ENCODE measurements around the gene HGFAC. TPM values are rescaled to one million over a fixed set of nuclear protein-coding genes. Genes with fewer than 3 reads are reported as not detected.

Gene HGFAC
- polyA plus RNA-seq, 12 donors = 0.46 to 1.4 (median 1.1) TPM; not detected in 2

- DNase-seq = no peak
These were observed 19.9 kb downstream of the HGFAC start for GRCh38 chr4:3461515-3462291.

GRCh38 chr4:3462321-3462789 lies 20.6 kb downstream of the HGFAC start:
- no peak for DNase-seq

- DNase-seq = no peak
These were observed 21.1 kb downstream of the HGFAC start, which contains the start of gene DOK7 for GRCh38 chr4:3462790-3463415. Gene DOK7 (plus strand): TSS chr4:3463306. CDS start chr4:3463376, 70 bp downstream.

- no peak for DNase-seq
These were observed 22.0 kb downstream of the HGFAC start for GRCh38 chr4:3463556-3464348.

DNA sequence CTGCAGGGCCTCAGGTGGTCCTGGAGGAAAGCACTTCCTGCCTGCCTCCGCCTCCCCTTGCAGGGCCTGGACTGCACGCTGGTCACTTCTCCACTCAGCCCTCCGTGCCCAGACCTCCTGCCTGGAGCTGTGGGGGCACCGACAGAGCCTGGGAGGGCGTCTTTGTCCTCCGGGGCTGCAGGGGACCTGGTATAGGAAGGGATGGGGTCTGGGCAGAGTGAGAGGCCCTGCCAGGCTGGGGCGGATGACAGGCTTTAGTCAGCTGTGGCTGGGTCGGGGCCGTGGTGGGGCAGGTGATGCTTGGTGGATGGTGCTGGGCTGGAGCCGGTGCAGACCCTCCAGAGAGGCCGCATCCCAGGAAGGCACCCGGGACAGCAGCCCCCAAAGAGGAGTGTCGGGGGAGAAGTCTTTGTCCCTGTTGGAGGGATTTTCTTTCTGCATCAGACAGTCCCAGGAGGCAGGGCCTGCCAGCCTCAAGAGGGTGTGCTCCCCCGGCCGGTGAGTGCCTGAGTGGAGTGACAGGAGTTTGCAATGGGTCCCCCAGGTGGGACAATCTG lies 22.7 kb downstream of the HGFAC start:
- no peak for DNase-seq

DNA sequence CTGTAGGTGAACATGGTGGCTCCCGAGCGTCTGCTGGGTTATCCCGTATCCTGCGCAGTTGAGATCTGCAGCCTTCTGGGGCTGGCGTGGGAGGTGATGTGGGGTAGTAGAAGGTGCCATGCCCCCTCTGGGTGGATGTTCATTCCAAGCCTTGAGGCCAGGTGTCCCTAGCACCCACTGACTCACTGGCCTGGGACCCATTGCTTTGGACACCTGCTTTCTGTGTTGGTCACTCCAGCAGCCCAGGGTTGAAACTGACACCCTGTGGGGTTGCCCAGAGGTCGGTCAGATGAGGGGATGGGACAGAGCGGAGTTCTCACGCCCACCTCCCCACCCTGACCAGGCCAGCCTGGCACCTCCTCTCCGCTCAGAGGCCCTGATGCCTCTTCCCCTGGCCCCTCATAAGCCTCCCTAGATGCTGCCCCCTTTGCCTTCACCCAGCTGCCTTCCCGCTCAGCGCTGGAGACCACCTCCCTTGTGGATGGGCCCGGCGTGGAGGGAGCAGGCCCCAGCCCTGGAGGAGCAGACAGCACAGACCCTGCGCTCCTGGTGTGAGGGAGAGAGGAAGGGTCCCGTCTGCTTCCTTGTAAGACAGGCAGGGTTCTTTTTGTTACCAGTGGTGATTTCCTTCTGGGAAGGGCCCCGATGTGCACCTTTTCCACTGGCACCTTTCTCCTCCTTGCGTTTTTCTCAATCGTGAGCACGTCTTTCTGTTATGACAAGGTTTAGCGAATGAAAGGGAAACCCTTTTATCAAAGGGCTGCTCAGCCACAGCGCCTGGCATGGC lies 23.3 kb downstream of the HGFAC start:
- no peak for DNase-seq

GRCh38 chr4:3465698-3466671 lies 24.2 kb downstream of the HGFAC start:
- DNase-seq = no peak

DNA sequence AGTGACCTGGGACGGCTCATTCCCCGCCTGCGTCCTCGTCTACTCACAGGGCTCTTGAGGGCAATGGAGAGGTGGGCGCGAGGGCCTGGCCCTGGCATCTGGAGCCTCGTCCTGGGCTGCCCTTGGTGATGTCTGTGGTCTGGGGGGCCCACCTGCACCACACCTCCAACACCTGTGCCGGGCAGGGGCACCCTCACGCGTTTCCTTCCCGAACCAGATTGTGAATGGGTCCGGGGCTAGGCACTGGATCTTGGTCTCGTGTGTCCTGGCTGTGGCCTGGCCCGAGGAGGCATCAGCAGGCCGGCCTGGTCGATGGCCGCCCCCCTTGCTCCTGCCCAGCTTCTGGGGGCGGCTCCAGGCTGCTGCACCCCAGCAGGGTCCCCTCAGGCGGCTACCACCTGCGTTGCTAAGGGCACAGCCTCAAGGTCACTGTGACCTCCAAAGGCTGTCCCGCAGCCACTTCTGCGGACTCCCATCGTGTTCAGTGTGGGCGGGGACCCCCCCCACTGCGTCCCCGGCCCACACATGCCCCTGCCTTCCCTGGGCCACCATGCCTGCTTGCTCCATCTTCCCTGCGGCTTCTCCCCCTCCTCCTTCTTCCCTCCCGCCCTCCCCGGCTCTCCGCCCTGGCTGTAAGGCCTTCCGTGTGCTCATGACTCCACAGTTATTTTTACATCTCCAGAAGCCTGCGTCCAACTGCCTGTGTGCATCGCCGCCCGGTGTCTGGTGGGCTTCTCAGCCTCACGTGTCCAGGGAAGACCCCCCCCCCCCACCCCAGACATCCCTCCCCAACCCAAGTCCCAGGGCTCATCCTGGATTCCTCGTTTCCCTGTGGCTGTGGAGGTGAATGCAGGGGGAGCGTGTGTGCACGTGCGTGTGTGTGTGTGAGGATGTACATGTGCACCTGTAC lies 25.2 kb downstream of the HGFAC start:
- DNase-seq = no peak

GRCh38 chr4:3467601-3468031 lies 25.8 kb downstream of the HGFAC start:
- no peak for DNase-seq

- DNase-seq = no peak
These were observed 26.4 kb downstream of the HGFAC start for GRCh38 chr4:3468154-3468553.

- no peak for DNase-seq
These were observed 27.0 kb downstream of the HGFAC start for GRCh38 chr4:3468804-3469203.

GRCh38 chr4:3469386-3470243 lies 27.8 kb downstream of the HGFAC start:
- no peak for DNase-seq

DNA sequence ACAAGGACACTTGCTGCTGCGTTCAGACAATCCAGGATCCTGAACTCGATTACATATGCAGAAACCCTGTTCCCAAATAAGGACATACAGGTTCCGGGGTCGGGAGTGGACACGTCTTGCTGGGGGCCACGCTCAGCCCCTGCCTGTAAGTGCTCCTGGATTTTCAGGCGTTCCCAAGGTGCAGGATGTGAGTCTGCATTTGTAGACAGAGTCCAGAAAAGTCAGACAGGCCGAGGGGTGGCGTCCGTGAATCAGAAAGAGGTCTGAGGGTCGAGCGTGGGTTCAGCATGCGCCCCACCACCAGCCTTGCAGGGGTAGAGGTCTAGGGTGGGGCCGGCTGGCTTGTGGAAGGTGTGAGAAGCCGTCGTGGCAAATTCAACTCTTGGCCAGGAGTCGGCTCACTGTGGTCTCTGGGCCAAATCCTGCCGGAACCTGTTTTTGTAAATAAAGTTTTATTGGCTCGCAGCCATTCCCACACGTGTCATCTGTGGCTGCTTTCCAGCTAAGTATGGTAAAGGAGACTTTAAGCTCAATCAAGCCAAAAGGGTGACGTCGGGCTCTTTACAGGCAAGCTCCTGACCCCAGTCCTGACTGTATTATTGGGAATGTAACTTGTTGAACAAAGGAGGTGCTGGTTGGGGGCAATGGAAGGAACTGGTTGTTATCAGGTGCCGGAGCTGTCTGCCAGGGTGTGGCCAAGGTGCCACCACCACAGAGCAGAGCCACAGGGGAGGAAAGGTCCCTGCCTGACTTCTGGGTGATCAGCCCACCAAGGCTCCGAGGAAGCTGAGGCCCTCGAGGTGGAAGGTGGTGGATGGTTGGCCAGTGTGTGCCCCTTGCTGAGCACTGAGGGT lies 28.7 kb downstream of the HGFAC start:
- no peak for DNase-seq

DNA sequence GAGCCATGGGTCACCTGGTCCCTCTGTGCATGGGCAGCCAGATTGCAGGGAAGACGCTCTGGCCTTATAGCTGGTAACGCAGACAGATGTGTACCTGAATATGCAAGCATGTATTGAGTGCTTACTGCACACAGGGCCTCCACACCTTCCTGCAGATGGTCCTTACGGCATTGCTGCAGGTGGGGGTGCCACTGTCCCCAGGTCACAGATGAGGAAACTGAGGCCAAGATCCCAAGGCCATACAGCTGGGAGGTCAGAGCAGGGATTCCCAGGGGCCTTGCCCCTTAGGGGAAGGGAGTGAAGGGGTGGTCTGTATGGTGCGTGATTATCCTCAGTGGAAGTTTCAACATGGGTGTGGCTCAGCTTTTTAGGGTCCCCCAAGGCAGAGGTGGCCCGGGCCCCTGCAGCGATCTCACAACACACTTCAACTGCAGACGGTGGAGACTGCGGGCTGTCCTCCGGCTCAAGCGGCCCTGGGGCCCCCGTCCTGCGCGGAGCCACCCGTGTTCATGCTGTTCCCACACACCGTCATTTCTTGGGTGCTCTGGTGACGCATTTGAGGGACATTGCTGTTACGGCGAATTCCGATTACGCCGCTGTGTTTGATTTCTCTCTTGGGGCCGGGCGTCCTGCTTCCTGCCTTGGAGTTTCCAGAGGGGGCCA lies 29.5 kb downstream of the HGFAC start:
- DNase-seq = no peak

DNA sequence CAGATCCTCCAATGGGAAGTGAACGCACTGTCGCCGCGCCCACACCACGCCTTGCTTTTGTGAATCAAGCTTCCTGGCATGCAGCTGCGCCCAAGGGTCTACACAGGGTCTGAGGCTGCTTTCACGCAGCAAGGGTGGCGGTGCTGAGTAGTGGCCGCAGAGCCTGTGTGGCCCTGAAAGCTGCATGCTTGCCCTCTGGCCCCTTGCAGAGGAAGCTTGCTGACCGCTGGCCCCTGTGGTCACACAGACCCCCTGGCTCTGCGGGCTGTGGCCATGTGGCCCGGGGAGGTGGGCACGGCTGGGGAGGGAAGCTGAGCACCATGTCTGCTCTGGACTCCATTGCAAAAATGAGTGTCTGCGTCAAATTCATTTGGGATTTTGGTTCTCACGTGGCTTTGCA lies 30.1 kb downstream of the HGFAC start:
- no peak for DNase-seq

GRCh38 chr4:3472411-3473141 lies 30.8 kb downstream of the HGFAC start:
- no peak for DNase-seq

Measured in muscle of arm (tissue), 12 donors.